CD1c-positive myeloid dendritic cell (primary cell): Measurements from ENCODE around the gene RIPOR3.
"Not testable (repeated sequence)": the region's sequence is repeated elsewhere in the genome, so short reads cannot be mapped to it uniquely, and the experiment has no call there.

Experiments used
- DNase-seq: peaks from one replicate; pipeline ENCODE4 v3.0.0-alpha.2; 2016; ENCODE audit errors: extremely low spot score

RIPOR3 gene

DNA sequence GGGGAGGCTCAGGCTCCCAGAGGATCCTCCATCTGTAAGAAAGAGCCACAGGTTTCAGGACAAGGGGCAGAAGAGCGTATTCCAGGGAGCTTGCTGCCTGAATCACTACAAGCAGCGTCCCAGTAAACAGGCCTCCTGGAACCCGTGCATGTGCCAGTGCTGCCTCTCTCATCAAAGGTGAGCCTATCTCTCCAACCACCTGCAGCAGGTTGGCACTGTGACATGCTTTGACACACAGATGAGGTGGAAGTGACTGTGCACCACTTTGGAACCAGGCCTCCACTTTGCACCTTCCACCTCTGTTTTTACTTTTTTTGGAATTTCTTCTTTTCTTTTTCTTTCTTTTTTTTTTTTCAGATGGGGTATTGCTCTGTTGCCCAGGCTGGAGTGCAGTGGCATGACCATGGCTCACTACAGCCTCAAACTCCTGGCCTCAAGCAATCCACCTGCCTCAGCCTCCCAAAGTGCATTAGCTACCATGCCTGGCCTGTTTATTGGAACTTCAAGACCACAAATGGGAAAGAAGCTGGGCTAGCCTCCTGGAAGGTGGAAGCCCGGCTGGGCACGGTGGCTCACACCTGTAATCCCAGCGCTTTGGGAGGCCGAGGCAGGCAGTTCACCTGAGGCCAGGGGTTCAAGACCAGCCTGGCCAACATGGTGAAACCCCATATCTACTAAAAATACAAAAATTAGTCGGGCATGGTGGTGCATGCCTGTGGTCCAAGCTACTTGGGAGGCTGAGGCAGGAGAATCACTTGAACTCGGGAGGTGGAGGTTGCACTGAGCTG lies 12.5 kb upstream of the RIPOR3 start:
- DNase-seq = not testable (repeated sequence)

DNA sequence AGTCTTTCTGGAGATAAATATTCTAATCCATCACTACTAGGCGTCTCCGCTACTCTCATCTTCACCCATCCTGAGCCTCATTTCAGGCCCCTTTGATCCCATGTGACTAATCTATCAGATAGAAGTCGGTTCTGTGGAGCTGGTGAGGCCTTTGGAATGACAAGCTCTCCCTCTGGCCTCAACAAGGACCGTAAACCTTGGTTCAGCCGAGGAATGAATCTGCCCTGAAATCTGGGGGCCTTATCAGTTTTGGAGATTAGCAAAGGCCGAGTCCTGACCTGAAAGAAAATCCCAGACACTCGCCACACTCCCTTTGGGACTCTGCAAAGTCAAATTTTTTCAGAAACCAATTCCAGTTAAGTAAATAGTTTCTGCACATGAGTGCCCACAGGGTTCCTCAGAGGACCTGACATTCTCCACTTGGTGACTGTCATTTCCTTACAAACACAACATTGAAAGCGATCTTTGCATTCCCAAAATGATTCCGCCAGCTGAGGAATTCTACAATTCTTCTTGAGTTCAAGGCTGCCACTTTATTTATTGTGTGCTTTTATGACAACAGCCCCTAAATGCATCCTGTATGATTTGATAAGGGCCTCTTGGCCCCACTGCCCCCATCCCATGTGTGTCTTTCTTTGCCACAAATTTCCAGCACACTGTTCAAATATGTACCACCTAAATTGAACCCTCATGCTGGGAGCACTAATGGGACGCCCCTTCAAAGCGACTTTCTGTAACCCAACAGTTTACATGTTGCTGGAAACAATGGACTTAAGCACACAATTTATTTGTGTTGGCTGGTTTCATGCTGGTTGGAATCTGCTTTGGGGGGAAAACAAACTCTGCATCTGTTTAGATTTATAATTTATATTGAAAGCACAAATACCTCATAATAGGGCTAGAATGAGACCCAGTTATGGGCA lies 10.0 kb upstream of the RIPOR3 start:
- no peak for DNase-seq

GRCh38 chr20:50699688-50700087 lies 8.3 kb upstream of the RIPOR3 start:
- DNase-seq = no peak

GRCh38 chr20:50698255-50698654 lies 6.9 kb upstream of the RIPOR3 start:
- DNase-seq = not testable (repeated sequence)

DNA sequence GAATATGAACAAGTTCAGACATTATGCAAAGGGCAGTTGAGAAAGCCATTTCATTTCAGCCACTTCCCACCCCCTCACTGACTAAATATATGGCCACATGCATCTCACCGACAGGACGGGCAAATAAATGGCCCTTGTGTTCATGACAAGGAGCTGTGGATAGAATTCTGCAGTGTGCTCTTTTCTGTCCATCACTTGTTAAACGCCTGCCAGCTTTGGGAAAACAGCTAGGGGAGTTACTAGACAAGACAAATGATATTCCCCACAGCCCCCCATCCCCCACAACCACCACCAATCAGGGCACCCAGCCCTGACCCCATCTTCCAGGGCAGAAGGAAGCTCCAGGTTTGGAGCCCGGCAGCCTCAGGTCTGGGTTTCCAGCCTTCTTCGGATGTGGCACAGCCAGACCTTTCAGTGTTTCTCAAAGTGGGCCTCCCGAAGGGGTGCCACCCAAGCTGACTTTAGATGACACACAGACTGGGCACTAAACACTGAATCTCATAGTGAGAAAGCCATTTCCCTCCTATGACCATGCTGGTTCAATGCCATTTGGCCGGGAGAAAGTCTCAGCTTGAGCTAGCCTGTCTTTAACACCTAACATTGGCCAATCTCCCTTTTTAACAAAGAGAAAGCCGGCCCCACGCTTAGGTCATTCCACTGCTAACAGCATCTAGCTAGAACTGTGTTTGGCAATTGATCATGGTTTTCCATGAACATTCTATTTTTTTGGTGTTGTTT lies 4.0 kb upstream of the RIPOR3 start:
- DNase-seq = no peak

DNA sequence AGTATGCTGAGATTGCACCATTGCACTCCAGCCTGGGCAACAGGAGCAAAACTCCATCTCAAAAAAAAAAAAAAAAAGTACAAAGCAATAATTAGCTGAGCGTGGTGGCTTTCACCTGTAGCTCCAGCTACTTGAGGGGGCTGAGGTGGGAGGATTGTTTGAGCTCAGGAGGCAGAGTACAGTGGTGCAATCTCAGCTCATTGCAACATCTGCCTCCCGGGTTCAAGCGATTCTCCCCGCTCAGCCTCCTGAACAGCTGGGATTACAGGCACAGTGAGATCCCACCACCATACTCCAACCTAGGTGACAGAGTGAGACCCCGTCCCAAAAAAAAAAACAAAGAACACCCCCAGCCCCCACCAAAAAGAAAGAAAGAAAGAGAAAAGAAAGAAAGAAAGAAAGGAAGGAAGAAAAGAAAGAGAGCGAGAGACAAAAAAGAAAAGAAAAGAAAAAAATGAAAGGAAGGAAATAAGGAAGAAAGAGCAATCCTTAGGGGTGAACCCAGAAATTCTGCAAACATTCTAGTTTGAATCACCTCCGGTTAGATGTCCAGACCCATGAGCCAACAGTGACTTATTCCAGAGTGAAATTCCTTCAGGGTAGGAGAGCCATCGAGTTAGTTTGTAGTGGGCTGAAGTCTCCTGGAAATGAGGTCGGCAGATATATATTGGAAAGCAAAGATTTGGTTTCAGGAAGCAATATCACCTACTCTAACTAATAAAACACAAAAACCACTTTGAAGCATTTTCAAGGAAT lies 3.2 kb upstream of the RIPOR3 start:
- no peak for DNase-seq

- no peak for DNase-seq
Observed at GRCh38 chr20:50693001-50693400, 1.7 kb upstream of the RIPOR3 start.

DNA sequence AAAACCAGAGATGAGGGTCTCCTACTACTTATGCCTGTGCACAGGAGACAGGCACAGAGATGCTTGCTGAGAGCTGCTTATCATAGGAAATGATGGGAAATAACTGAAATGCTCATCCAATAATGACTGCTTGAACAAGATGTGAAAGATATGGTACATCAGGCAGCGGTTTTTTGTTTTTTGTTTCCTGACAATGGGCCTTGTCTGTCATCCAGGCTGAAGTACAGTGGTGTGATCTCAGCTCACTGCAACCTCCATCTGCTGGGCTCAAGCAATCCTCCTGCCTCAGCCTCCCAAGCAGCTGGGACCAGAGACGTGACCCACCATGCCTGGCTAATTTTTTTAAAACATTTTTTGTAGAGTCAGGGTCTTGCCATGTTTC lies 1.2 kb upstream of the RIPOR3 start:
- DNase-seq = no peak

DNA sequence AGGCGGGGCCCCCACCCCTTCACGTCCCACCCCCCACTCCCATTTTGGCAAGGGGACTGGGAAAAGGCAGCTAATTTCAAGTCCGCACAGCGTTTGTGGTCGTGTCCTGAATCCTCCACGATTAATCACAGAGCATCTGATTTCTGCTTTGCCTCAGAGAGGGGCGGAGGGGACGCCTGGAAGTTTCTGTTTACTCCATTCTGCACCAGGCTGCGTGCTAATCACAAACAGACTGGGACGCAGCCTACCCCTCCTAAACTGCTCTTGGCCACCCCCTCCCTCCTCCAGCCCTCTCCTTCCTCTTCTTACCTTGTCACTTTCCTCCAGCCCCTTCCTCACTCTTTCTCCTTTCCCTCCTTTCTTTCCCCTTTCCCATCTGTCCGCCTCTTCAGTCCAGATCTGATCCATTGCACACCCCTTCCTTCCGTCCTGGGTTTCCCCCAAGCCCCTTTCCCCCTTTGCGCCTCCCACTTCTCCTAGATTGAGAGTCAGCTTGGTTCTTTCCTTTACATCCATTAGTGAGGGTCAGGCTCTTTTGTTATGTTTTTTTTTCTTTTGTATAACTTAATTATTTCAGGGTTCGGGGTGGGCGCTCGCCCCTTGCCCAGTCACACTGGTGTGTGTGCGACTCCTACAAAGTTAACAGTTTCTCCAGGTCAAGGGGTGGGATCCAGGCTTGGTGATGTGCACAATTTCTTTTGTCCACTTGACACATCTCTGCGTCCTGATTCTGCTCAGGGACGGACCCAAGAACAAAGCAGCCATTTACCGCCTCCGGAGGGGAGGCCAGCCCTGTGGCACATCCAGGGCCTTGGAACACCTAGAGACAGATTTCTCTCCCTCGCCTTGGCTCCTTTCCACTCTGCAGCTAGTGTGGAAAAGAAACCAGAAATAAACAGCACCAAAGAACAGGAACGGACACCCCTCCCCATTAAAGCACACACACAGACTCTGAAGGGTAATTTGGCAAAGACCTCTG lies 520 bp upstream of the RIPOR3 start:
- DNase-seq = no peak

DNA sequence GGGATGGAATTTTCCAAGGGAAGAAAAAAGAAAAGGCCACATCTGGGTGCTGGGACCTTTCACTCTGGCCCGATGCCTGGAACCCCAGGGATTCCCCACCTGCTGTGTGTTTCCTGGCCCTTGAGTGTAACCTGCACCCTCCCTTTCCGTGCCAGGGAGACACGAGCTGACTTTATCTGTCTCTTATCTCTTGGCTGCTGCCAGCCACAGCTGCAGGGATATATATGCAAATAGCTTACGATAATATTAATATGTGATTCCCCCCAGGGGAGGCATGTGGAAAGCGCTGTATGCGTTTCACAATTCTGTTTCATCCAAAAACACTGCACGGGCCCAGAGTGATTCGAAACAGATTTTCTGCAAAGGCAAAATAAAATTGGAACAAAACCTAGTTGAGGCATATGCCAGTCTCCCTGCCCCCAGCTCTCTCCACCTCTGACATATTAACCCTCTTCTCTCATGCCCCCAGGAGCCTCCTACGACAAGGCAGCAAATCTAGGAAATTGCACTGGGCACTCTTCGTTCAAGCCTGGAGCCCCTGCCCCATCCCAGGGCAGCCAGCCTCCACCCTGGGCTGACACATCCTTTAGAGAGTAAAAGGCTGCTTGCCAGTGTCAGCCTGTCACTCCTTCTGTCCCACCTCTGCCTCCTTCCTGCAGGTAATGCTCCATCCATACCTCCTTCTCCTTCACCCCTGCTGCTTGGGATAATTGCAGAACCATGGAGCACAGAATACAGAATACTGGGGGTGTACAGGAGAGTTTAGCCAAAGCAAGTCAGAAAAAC lies 1.3 kb downstream of the RIPOR3 start:
- no peak for DNase-seq

DNA sequence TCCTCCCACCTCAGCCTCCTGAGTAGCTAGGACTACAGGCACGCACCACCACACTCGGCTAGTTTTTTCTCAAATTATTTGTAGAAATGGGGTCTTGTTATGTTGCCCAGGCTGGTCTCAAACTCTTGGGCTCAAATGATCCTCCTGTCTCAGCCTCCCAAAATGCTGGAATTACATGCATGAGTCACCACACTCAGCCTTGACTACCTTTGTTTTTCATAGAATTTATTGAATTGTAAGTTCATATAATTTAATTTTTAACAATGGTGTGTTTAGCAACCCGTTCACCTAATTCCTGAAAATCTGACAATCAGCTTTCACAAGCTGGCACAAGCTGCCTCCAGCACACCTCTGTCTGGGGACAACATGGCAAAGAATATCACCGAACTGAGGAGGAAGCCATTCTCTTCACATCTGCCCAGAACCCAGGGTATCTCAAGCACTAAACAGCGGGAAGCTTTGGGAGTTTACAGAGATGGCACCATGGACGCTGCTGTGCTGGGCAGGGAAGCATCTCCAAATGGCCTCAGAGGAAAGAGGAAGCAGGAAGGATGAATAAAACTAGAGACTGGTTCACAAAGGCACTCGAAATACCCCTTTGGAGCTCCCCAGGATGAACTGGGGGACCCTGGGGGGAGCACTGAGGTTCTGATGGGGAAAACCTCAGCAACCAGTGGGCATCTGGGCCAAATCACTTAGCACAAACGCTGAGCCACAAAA lies 2.9 kb downstream of the RIPOR3 start:
- no peak for DNase-seq

DNA sequence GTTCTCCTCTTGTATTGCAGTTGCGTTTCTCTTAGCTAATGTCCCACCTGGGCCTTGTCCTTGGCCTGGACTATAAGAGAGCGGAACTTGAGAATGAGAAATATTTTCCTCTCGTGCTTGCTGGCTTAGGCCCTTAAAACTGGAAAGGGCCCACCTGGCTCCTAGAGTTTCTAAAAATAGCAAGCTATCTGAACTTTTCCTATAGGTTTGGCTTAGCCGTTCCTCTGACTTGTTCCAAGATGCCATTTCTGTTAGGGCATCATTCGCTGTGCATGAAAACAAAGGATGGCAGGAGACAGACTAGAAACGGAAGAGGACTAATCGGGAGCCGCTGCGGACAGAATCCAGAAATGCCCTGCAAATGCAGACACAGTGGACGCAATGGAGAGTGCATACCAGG lies 4.5 kb downstream of the RIPOR3 start:
- no peak for DNase-seq

- DNase-seq = no peak
Observed at GRCh38 chr20:50683570-50683969, 7.8 kb downstream of the RIPOR3 start.

DNA sequence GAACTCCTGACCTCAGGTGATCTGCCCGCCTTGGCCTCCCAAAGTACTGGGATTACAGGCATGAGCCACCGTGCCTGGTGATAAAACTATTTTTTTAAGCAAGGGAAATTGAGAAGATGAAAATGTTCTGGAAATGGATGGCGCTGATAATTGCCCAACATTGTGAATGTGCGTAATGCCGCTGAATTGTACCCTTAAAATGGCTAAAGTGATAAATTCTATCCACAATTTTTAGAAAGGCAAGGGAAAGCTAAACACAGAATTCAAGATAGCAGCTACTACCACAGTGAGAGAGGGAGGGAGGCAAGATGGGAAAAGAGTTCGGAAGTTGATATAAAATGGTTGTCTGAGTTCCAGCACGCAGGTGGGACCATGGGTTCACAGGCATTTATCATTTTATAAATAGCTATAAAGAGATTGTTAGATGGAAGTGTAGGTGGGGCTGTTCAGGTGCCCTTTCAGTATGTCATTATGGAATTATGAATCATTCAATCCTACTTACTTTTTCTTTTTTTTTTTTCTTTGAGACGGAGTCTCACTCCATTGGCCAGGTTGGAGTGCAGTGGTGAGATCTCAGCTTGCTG lies 8.3 kb downstream of the RIPOR3 start:
- no peak for DNase-seq

DNA sequence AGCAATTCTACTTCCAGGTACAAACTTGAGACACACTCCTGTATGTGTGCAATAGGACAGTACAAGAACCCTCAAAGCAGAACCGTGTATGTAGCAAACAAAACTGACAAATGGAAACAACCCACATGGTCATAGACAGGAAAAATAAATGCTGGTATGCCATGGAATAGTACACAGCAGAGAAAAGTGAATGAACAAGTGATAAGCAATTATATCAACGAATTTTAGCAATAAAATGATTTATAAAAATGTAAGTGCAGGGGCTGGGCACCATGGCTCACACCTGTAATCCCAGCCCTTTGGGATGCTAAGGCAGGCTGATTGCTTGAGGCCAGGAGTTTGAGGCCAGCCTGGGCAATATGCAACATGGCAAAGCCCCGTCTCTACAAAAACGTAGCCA lies 9.3 kb downstream of the RIPOR3 start:
- no peak for DNase-seq

DNA sequence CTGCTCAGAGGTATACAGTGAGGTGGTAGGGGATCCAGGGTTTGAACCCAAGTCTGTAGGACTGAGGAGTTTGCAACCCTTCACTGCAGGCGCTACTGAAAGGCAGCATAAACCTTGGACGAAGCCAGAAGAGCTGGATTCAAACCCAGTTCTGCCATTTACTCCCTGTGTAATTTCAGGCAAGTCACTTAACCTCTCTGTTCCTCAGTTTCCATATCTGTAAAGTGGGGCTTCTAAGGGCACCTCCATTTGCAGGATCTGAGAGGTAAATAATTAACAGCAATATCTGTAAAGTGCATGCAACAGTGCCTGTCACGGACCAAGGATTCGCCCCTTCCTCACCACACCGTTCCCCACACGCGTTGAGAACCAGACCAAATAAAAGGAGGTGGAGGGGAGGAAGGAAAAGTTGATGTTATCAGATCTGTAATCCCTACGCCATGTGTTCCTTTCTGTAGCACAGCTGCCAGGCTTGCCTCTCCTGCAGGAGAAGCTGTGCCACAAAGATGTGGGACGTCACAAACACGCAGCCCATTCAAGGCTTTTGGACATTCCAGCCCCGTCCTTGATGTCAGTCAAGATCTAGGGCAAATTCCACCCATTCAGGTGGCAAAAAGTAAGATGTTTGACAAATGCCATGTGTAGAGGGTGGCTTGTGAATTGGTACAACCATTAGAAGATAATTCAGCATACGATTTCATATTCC lies 9.8 kb downstream of the RIPOR3 start:
- no peak for DNase-seq

DNA sequence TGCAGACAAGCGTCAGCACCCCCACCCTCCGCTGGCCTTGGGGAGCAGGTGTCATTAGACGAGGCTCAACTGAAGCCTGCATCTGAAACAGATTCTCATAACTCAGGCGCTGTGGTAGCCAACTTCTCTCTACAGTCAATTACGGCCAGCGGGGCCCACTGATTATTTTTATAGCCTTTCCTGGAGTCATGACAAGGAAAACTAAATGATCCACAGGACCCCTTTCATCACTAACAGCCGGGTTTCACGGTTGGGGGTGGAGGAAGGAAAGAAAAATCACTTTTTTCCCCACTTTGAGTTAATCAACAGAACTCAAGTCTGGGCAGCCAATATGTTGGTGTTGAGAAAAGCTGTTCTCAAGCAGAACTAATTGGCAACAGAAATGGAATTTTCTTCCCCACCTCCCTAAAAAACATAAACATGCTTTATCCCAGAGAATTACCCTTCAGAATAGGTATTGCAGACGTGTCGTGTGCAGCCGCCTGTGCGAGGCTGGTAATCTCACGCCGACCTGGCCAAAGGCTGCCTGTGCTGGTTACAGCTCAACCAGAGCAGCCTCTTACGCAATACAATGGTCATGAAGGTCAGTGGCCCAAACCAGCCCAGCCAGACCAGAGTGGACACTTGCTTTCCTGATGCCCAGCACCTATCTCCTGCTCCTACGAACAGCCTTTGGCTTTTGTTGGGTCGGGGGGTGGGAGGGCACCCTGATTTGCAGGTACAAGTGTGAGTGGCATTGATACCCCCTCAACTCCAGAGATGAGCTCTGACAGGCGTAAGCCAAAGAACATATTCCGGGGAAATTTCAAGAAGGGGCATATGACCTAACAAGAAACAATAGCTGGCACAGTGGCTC lies 11.0 kb downstream of the RIPOR3 start:
- DNase-seq = no peak
